HEK293 (cell line): ENCODE measurements around the gene GPR62.

Experiments
- FEZF1 ChIP-seq: fragments of 450-650 bp; formaldehyde crosslinking; IDR thresholded peaks from 2 replicates; pipeline ENCODE4 v1.5.1; 2016; ENCODE audit warnings: missing biosample characterization, missing genetic modification characterization
- GFI1B ChIP-seq: fragments of 450-650 bp; formaldehyde crosslinking; IDR thresholded peaks from 2 replicates; pipeline ENCODE4 v1.5.1; 2016; ENCODE audit warnings: missing biosample characterization, missing genetic modification characterization
- HOXA7 ChIP-seq: sonication (generic); formaldehyde crosslinking; IDR thresholded peaks from 2 replicates; pipeline ENCODE4 v1.8.1; 2022; ENCODE audit warnings: missing genetic modification reagents, borderline replicate concordance
- HOXC10 ChIP-seq: sonication (generic); formaldehyde crosslinking; IDR thresholded peaks from 2 replicates; pipeline ENCODE4 v1.8.1; 2023; ENCODE audit warnings: mild to moderate bottlenecking, missing genetic modification reagents
- KLF10 ChIP-seq: fragments of 450-650 bp; IDR thresholded peaks from 2 replicates; pipeline ENCODE4 v1.5.1; 2018; ENCODE audit warnings: missing biosample characterization, mild to moderate bottlenecking, missing genetic modification characterization
- KLF17 ChIP-seq: fragments of 450-650 bp; formaldehyde crosslinking; IDR thresholded peaks from 2 replicates; pipeline ENCODE4 v1.5.1; 2016; ENCODE audit warnings: missing biosample characterization, missing genetic modification characterization
- PRDM4 ChIP-seq: fragments of 450-650 bp; formaldehyde crosslinking; IDR thresholded peaks from 2 replicates; pipeline ENCODE4 v1.5.1; 2017; ENCODE audit warnings: missing biosample characterization, missing genetic modification characterization
- SCRT1 ChIP-seq: fragments of 450-650 bp; formaldehyde crosslinking; IDR thresholded peaks from 2 replicates; pipeline ENCODE4 v1.5.1; 2016; ENCODE audit warnings: missing biosample characterization, missing genetic modification characterization, borderline replicate concordance
- TRIM28 ChIP-seq: IDR thresholded peaks from 2 replicates; pipeline ENCODE4 v1.6.1; 2011; ENCODE audit warnings: low read length, control low read depth, borderline replicate concordance
- ZBTB26 ChIP-seq: fragments of 450-650 bp; formaldehyde crosslinking; optimal IDR thresholded peaks from 2 replicates; pipeline ENCODE3; 2016; ENCODE audit warnings: missing biosample characterization, mild to moderate bottlenecking, missing genetic modification characterization
- ZNF157 ChIP-seq: fragments of 450-650 bp; formaldehyde crosslinking; IDR thresholded peaks from 2 replicates; pipeline ENCODE4 v1.5.1; 2016; ENCODE audit warnings: missing biosample characterization, missing genetic modification characterization
- ZNF2 ChIP-seq: fragments of 450-650 bp; formaldehyde crosslinking; IDR thresholded peaks from 2 replicates; pipeline ENCODE4 v1.5.1; 2016; ENCODE audit warnings: missing biosample characterization, missing genetic modification characterization
- ZNF211 ChIP-seq: fragments of 450-650 bp; formaldehyde crosslinking; IDR thresholded peaks from 2 replicates; pipeline ENCODE4 v1.5.1; 2016; ENCODE audit warnings: low read depth, missing biosample characterization, missing genetic modification characterization
- ZNF214 ChIP-seq: fragments of 450-650 bp; formaldehyde crosslinking; IDR thresholded peaks from 2 replicates; pipeline ENCODE4 v1.5.1; 2017; ENCODE audit warnings: missing biosample characterization, mild to moderate bottlenecking, missing genetic modification characterization, borderline replicate concordance
- ZNF248 ChIP-seq: fragments of 450-650 bp; formaldehyde crosslinking; IDR thresholded peaks from 2 replicates; pipeline ENCODE4 v1.5.1; 2017; ENCODE audit warnings: missing biosample characterization, missing genetic modification characterization
- ZNF26 ChIP-seq: fragments of 450-650 bp; formaldehyde crosslinking; IDR thresholded peaks from 2 replicates; pipeline ENCODE4 v1.5.1; 2016; ENCODE audit warnings: missing biosample characterization, missing genetic modification characterization
- ZNF341 ChIP-seq: fragments of 450-650 bp; formaldehyde crosslinking; IDR thresholded peaks from 2 replicates; pipeline ENCODE4; 2016; ENCODE audit warnings: low read depth, missing biosample characterization, missing genetic modification characterization
- ZNF350 ChIP-seq: fragments of 450-650 bp; formaldehyde crosslinking; IDR thresholded peaks from 2 replicates; pipeline ENCODE4 v1.5.0; 2017; ENCODE audit warnings: missing biosample characterization, mild to moderate bottlenecking, missing genetic modification characterization
- ZNF366 ChIP-seq: fragments of 450-650 bp; formaldehyde crosslinking; conservative IDR thresholded peaks from 2 replicates; pipeline ENCODE4 v1.5.1; 2016; ENCODE audit warnings: missing biosample characterization, missing genetic modification characterization
- ZNF37A ChIP-seq: fragments of 450-650 bp; IDR thresholded peaks from 2 replicates; pipeline ENCODE4 v1.5.1; 2018; ENCODE audit warnings: missing biosample characterization, missing genetic modification characterization
- ZNF391 ChIP-seq: fragments of 450-650 bp; formaldehyde crosslinking; IDR thresholded peaks from 2 replicates; pipeline ENCODE4 v1.5.1; 2016; ENCODE audit warnings: low read depth, missing biosample characterization, missing genetic modification characterization, borderline replicate concordance
- ZNF501 ChIP-seq: fragments of 450-650 bp; formaldehyde crosslinking; IDR thresholded peaks from 2 replicates; pipeline ENCODE4 v1.5.1; 2016; ENCODE audit warnings: missing biosample characterization, missing genetic modification characterization
- ZNF624 ChIP-seq: fragments of 450-650 bp; formaldehyde crosslinking; IDR thresholded peaks from 2 replicates; pipeline ENCODE4 v1.5.1; 2017; ENCODE audit warnings: missing biosample characterization, missing genetic modification characterization
- ZNF658 ChIP-seq: fragments of 450-650 bp; formaldehyde crosslinking; IDR thresholded peaks from 2 replicates; pipeline ENCODE4; 2016; ENCODE audit warnings: missing biosample characterization, missing genetic modification characterization
- ZNF707 ChIP-seq: fragments of 450-650 bp; formaldehyde crosslinking; IDR thresholded peaks from 2 replicates; pipeline ENCODE4 v1.5.1; 2016; ENCODE audit warnings: missing biosample characterization, missing genetic modification characterization
- ZNF777 ChIP-seq: fragments of 450-650 bp; formaldehyde crosslinking; IDR thresholded peaks from 2 replicates; pipeline ENCODE4 v1.5.1; 2017; ENCODE audit warnings: missing biosample characterization, missing genetic modification characterization, borderline replicate concordance
- ZXDB ChIP-seq: fragments of 450-650 bp; formaldehyde crosslinking; IDR thresholded peaks from 2 replicates; pipeline ENCODE4 v1.5.1; 2016; ENCODE audit warnings: missing biosample characterization, missing genetic modification characterization
- TF ChIP-seq, protein P1 (sequence below): fragments of 450-650 bp; formaldehyde crosslinking; IDR thresholded peaks from 2 replicates; pipeline ENCODE4 v1.5.1; 2016; ENCODE audit warnings: missing biosample characterization, missing genetic modification characterization
- TF ChIP-seq, protein P2 (sequence below): IDR thresholded peaks from 2 replicates; pipeline ENCODE4 v1.6.1; 2011; ENCODE audit warnings: mild to moderate bottlenecking, low read depth, low read length, borderline replicate concordance
- TF ChIP-seq, protein P3 (sequence below): fragments of 450-650 bp; formaldehyde crosslinking; IDR thresholded peaks from 2 replicates; pipeline ENCODE4 v1.5.1; 2016; ENCODE audit warnings: missing biosample characterization, missing genetic modification characterization

The GPR62 gene

DNA sequence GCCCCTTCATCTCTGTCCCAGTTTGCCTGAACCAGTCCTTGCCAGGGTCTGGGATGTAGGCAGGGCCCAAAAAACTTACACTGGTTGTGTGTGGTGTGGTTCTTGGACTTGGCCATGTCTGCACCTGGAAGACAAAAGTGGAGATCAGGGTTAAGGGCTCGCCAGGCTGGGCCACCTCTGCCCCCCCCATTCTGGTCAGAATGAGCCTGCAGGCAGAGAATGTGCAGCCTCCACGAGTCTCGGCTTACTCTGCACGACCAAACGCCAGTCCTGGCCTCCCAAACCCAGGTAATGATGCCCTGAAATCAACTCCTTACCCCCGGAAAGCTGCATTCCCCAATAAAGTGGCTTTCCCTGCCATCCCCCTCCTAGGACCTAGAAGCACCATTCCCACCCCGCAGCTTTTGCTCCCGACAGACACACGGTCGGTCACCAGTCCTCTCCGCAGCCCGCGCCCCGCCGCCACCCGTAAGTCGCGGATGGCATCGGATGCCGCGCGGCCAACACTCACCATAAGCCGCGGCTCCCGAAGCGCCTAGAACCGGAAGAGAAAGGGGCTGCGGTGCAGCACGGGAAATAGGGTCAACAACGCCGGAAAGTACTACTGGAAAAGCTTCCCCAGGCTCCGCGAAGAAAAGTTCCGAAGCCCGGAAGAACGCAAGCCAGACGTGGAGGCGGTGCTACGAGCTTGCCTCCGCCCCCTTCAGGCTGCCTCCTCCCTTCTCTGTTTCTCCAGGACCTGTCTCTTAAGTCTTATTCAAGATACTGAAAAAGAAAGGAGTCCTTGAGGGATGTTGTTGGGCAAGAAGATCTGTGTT is 40.4 kb downstream of the GPR62 start, which contains the start of gene RPL29 (continued):
- no peak for TF ChIP-seq ZNF157
- TF ChIP-seq ZNF214 (tag by site-specific recombination): no peak
- peak; percentile 94 for TF ChIP-seq ZXDB (tag by site-specific recombination)
- no peak for TF ChIP-seq ZNF248 (tag by site-specific recombination)
- peak; percentile 83; the same call in 1 of the 2 replicates for TF ChIP-seq ZNF391 (tag by site-specific recombination)
- TF ChIP-seq ZNF707: no peak
- peak; percentile 62; the same call in 1 of the 2 replicates for TF ChIP-seq GFI1B (tag by site-specific recombination)
- TF ChIP-seq SCRT1 (tag by site-specific recombination): no peak
- no peak for TF ChIP-seq ZNF658 (tag by site-specific recombination)
- no peak for TF ChIP-seq FEZF1
- TF ChIP-seq ZBTB26: peak; percentile 33
- TF ChIP-seq, protein P1, sequence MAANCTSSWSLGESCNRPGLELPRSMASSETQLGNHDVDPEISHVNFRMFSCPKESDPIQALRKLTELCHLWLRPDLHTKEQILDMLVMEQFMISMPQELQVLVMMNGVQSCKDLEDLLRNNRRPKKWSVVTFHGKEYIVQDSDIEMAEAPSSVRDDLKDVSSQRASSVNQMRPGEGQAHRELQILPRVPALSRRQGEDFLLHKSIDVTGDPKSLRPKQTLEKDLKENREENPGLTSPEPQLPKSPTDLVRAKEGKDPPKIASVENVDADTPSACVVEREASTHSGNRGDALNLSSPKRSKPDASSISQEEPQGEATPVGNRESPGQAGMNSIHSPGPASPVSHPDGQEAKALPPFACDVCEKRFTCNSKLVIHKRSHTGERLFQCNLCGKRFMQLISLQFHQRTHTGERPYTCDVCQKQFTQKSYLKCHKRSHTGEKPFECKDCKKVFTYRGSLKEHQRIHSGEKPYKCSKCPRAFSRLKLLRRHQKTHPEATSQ (tag by site-specific recombination): peak; percentile 37; the same call in 1 of the 2 replicates
- peak; percentile 94 for TF ChIP-seq ZNF2 (tag by site-specific recombination)
- peak; percentile 36; the same call in 1 of the 2 replicates for TF ChIP-seq ZNF777 (tag by site-specific recombination)
- peak; percentile 52 for TF ChIP-seq ZNF341 (tag by site-specific recombination)
- TF ChIP-seq, protein P2, sequence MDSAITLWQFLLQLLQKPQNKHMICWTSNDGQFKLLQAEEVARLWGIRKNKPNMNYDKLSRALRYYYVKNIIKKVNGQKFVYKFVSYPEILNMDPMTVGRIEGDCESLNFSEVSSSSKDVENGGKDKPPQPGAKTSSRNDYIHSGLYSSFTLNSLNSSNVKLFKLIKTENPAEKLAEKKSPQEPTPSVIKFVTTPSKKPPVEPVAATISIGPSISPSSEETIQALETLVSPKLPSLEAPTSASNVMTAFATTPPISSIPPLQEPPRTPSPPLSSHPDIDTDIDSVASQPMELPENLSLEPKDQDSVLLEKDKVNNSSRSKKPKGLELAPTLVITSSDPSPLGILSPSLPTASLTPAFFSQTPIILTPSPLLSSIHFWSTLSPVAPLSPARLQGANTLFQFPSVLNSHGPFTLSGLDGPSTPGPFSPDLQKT: no peak
- TF ChIP-seq TRIM28: peak; percentile 23; the same call in 1 of the 2 replicates
- TF ChIP-seq PRDM4 (tag by site-specific recombination): peak; percentile 59; the same call in 1 of the 2 replicates
- no peak for TF ChIP-seq ZNF350
- TF ChIP-seq HOXA7 (CRISPR knock-in tag): no peak
- TF ChIP-seq HOXC10 (CRISPR knock-in tag): peak; percentile 77; the same call in 1 of the 2 replicates
- TF ChIP-seq ZNF26 (tag by site-specific recombination): no peak
- TF ChIP-seq KLF17: peak; percentile 84
- TF ChIP-seq ZNF37A (tag by site-specific recombination): no peak
- TF ChIP-seq ZNF624 (tag by site-specific recombination): no peak
- TF ChIP-seq KLF10 (tag by site-specific recombination): peak; percentile 60
- TF ChIP-seq, protein P3, sequence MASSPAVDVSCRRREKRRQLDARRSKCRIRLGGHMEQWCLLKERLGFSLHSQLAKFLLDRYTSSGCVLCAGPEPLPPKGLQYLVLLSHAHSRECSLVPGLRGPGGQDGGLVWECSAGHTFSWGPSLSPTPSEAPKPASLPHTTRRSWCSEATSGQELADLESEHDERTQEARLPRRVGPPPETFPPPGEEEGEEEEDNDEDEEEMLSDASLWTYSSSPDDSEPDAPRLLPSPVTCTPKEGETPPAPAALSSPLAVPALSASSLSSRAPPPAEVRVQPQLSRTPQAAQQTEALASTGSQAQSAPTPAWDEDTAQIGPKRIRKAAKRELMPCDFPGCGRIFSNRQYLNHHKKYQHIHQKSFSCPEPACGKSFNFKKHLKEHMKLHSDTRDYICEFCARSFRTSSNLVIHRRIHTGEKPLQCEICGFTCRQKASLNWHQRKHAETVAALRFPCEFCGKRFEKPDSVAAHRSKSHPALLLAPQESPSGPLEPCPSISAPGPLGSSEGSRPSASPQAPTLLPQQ (tag by site-specific recombination): peak; percentile 78
- peak; percentile 95 for TF ChIP-seq ZNF501 (tag by site-specific recombination)
- no peak for TF ChIP-seq ZNF211 (tag by site-specific recombination)
- no peak for TF ChIP-seq ZNF366 (tag by site-specific recombination)
